BJ (cell line): ENCODE results near the gene AP4B1. TPM values are rescaled to one million over a fixed set of nuclear protein-coding genes. Genes with fewer than 3 reads are reported as not detected.
A peak's percentile ranks its signal among the peaks of the same experiment; 100 is the strongest.

Experiments used
- CTCF ChIA-PET: fragments of 350-600 bp; formaldehyde crosslinking; extraction: SDS; loops from one replicate; lab custom pipeline; 2021; ENCODE audit warnings: antibody characterized with exemption, inconsistent platforms; lab: Yijun Ruan, JAX
- POLR2A ChIA-PET: fragments of 300-600 bp; sonication (Branson Sonifier 250); formaldehyde crosslinking; extraction: SDS; loops from one replicate; lab custom pipeline; 2021; ENCODE audit warnings: antibody characterized with exemption; lab: Charles Lee
- DNase-seq: peaks from one replicate; pipeline ENCODE4 v3.0.0-alpha.2; 2011; ENCODE audit warnings: low read depth
- H3K27me3 ChIP-seq: 2 replicates; pipeline ENCODE4 v1.6.0; 2011; ENCODE audit warnings: low read length; ENCODE audit not compliant: control insufficient read depth, insufficient read depth
- H3K36me3 ChIP-seq: 2 replicates; pipeline ENCODE4 v1.5.1; 2011; ENCODE audit warnings: low read length; ENCODE audit not compliant: control insufficient read depth, insufficient read depth
- H3K4me3 ChIP-seq: 2 replicates; pipeline ENCODE4 v1.5.1; 2011; ENCODE audit warnings: low read depth, mild to moderate bottlenecking, control low read depth, low read length
- CTCF ChIP-seq: IDR thresholded peaks from 2 replicates; pipeline ENCODE4 v1.5.1; 2011; ENCODE audit warnings: low read depth, mild to moderate bottlenecking, control low read depth, inconsistent platforms, low read length, moderate library complexity; ENCODE audit not compliant: insufficient read depth
- polyA plus RNA-seq: library from polyadenylated mRNA; depleted of rRNA; stranded (reverse); fragments of >200 nt; gene quantifications from 2 replicates; pipeline ENCODE4 v1.2.3, GENCODE V29; 2011

Gene AP4B1
- polyA plus RNA-seq, 1 experiment = 9.5 TPM

DNA sequence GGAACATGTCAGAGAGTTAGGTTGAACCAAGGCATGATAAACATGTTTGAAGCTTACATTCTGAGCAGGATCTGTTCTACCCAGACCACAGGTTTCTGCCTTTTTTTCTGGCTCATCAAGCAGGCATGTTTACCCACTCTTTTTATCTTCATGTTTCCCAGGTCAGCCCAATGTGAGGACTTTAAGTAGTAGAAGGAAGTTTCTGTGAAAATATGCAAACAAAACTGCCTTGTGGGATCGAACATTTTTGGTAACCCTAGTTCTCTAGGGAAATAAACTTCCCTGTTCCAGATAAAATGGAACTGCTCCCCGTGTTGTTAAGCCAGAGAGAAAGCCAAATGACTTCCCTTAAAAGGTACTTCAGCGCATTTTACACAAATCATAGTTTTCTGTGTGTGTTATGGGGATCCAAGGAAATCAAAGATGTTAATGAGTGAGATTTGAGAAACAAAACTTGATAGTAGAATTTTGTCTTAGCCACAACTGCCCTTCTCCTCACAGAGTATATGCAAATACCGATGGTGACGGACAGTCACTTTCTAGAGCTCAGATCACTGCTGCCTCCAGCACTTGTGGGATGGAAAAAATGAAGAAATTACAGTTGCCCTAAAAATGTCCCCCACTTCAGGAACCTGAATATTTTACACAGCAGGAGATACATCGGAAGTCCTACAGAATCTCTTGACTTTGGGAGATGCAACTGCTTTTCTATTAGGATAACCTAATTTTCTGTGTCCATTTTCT is 23.8 kb upstream of the AP4B1 start:
- POLR2A ChIA-PET = interaction anchor here (1.8 kb wide), 1 partner anchor 23 kb away, joined by 5 read pairs; the partner anchor contains the start of genes AP4B1 and DCLRE1B
- no peak for DNase-seq
- no peaks in the 10 kb centered on the region for H3K36me3 ChIP-seq
- H3K27me3 ChIP-seq = peaks cover 2% of the 10 kb centered on the region; the same call in 1 of the 2 replicates
- CTCF ChIA-PET = interaction anchor here (0.7 to 4.8 kb wide), 11 partner anchors 8 to 856 kb away, joined by 3 to 26 read pairs (median 4); partner anchors contain the start of genes AP4B1, DCLRE1B, LRIG2 and OLFML3
- no peak for TF ChIP-seq CTCF
- H3K4me3 ChIP-seq = peak overlapping the region; percentile 70

GRCh38 chr1:113924473-113924872 is 19.9 kb upstream of the AP4B1 start:
- Histone ChIP-seq H3K4me3 (no peak overlapping the region), H3K27me3 (peaks cover 5% of the 10 kb centered on the region), H3K36me3 (no peaks in the 10 kb centered on the region)
- no peak for TF ChIP-seq CTCF
- DNase-seq = no peak
- CTCF ChIA-PET = no interaction called here
- POLR2A ChIA-PET = no interaction called here

- Histone ChIP-seq H3K27me3 (peaks cover 5% of the 10 kb centered on the region), H3K36me3 (no peaks in the 10 kb centered on the region), H3K4me3 (no peak overlapping the region)
- no peak for TF ChIP-seq CTCF
- CTCF ChIA-PET = no interaction called here
- POLR2A ChIA-PET = no interaction called here
- DNase-seq = no peak
Measured at GRCh38 chr1:113922957-113923356, 18.4 kb upstream of the AP4B1 start.

GRCh38 chr1:113918243-113918642 is 13.6 kb upstream of the AP4B1 start:
- no peak for TF ChIP-seq CTCF
- POLR2A ChIA-PET = interaction anchor here (0.6 kb wide), 1 partner anchor 781 kb away, joined by 3 read pairs; no protein-coding TSS in a partner anchor
- Histone ChIP-seq H3K36me3 (no peaks in the 10 kb centered on the region), H3K4me3 (no peak overlapping the region), H3K27me3 (peaks cover 2% of the 10 kb centered on the region; the same call in 1 of the 2 replicates)
- CTCF ChIA-PET = interaction anchor here (1.6 kb wide), 1 partner anchor 8 kb away, joined by 4 read pairs; no protein-coding TSS in a partner anchor
- DNase-seq = no peak

DNA sequence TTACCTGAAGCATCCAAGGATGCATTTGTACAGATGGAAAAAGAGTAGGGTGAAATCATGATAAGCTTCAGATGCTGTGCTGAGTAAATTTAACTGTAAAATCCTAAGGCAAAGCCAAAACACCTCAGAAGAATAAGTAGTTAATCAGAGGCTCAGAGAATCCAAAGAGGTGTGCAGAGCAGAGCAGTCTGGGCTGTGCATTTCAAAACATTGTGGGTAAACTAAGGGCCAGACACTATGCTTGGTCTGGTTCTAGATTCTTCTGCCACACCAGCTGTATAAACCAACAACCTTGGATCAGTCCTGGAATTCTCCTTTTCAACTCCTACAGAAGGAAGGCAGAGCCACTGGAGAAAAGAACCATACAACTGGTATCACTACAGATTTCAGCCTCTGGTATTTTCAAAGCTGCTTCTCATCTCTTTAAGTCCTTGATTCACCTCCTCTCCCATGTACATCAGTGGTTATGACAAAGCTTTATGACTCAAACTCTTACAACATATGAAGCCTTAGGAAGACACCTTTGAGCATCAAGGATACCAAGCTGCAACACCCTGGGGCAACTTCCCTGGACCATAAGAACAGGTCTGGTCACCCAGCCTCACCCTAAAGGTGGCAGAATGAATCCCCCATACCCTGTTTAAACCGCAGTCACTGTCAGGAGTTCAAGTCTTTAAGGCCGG is 12.9 kb upstream of the AP4B1 start:
- TF ChIP-seq CTCF = no peak
- H3K27me3 ChIP-seq = no peaks in the 10 kb centered on the region
- H3K36me3 ChIP-seq = no peaks in the 10 kb centered on the region
- H3K4me3 ChIP-seq = no peak overlapping the region
- ChIA-PET CTCF (interaction anchor here (1.6 kb wide), 2 partner anchors 8 to 11 kb away, joined by 4 to 5 read pairs; no protein-coding TSS in a partner anchor), POLR2A (interaction anchor here (0.7 kb wide), 1 partner anchor 57 kb away, joined by 4 read pairs; no protein-coding TSS in a partner anchor)
- no peak for DNase-seq
